Measurements from ENCODE around the gene YKT6. TPM values are rescaled to one million over a fixed set of nuclear protein-coding genes. Genes with fewer than 3 reads are reported as not detected.

The YKT6 gene
- total RNA-seq, 4 donors from 2014 or later = 46.6 to 80.1 (median 68.0) TPM

DNA sequence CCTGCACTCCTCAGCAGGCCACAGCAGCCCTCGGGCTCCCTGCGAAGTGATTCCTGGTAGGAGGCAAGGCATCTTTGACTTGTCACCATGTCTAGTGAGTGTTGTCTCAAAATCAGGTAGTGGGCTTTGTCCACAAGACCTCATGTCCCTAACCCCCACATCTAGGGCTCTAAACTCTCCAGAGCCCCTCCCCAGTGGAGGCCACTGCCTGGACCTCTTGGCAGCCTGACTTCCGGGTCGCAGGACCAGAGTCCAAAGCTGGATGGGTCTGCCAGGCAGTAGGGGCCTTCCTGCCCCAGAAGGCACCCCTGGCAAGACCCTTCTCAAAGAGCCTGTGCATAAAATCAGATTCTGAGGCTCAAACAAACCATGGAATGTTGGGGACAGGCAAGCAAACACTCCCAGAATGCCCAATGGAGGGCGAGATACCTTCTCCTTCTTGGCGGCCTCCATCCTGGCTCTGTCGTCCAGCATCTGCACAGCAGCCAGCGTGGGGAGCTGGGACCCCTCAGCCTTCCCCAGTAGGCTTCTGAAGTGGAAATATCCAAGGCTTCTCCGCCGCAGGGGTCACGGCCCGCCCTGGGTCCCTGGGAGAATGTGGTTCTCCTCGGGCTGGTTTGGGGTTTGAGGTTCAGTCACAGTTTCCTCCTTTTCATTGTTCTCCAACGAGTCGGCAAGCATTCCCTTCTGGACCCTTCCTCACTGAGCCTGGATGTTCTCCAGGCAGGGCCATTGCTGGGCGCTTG is 12.1 kb upstream of the YKT6 start:
- Histone ChIP-seq H3K4me3 (no peak overlapping the region), H3K27ac (no peak overlapping the region), H3K27me3 (no peaks in the 10 kb centered on the region), H3K9me3 (no peaks in the 10 kb centered on the region), H3K4me1 (no peaks in the 10 kb centered on the region), H3K36me3 (no peaks in the 10 kb centered on the region)
- in situ Hi-C loops (cut with MboI; ENCODE audit: low pct_ligation_motif_present in 1 of 4, low pct_unique_long_range_greater_than_20kb in 1 of 4, low sequenced_read_pairs in 3 of 4) (no loop called here), intact Hi-C loops (cut with DNase I; ENCODE audit: low total_unique reads) (no loop called here)
- WGBS, 2 donors (ENCODE audit: low coverage in 1 of 2) = 75 to 79% methylated on average over 5 to 15 of the region's 16 CpGs
- TF ChIP-seq POLR2AphosphoS5 (IDR thresholded peaks at IDR 0.05) (no peak), EP300 (IDR thresholded peaks at IDR 0.05; ENCODE audit: low read depth) (no peak), POLR2A (IDR thresholded peaks at IDR 0.05) (no peak)
- TF ChIP-seq, protein P1, sequence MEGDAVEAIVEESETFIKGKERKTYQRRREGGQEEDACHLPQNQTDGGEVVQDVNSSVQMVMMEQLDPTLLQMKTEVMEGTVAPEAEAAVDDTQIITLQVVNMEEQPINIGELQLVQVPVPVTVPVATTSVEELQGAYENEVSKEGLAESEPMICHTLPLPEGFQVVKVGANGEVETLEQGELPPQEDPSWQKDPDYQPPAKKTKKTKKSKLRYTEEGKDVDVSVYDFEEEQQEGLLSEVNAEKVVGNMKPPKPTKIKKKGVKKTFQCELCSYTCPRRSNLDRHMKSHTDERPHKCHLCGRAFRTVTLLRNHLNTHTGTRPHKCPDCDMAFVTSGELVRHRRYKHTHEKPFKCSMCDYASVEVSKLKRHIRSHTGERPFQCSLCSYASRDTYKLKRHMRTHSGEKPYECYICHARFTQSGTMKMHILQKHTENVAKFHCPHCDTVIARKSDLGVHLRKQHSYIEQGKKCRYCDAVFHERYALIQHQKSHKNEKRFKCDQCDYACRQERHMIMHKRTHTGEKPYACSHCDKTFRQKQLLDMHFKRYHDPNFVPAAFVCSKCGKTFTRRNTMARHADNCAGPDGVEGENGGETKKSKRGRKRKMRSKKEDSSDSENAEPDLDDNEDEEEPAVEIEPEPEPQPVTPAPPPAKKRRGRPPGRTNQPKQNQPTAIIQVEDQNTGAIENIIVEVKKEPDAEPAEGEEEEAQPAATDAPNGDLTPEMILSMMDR (IDR thresholded peaks at IDR 0.05) = no peak
- no peak for DNase-seq

DNA sequence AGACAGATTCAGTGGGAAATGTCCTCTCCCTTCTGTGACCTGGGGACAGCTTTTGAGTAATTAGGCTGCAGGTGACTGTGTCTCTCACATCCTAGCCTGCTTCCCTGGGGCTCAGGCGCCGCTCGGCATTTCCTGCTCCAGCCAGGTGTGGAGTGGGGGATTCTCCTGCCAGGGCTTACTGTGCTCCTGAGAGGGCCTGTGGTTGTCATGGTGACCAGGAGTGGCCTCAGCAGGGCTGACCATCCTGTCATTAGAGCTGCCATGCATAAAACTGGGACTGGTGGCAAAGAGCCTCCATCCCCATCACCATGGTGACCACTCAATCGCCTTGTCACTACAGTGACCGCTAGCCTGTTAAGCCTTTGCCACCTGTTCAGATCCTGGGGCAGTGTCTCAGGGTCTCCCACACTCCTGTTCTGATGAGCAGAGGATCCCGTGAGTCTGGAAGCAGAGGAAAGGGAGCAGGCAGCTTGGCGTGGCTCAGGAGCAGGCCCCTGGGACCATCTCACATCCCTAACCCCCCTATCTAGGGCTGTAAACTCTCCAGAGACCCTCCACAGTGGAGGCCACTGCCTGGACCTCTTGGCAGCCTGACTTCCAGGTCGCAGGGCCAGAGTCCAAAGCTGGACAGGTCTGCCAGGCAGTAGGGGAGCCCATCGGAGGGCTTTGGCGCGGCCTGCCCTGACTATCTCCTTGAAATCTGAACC is 11.3 kb upstream of the YKT6 start, which contains the start of gene GCK:
GCK (minus strand) TSS at position 154 of the 707 bp plus-strand sequence. CDS start 486 bp downstream, outside the sequence.
- DNase-seq = no peak
- WGBS, 2 donors (ENCODE audit: low coverage in 1 of 2) = 81% methylated on average over 11 of the region's 11 CpGs; no CpG with 5 or more reads in 1 of the 2 donors
- TF ChIP-seq POLR2A (IDR thresholded peaks at IDR 0.05) (no peak), EP300 (IDR thresholded peaks at IDR 0.05; ENCODE audit: low read depth) (no peak), POLR2AphosphoS5 (IDR thresholded peaks at IDR 0.05) (no peak)
- TF ChIP-seq, protein P1 (IDR thresholded peaks at IDR 0.05) = no peak
- Histone ChIP-seq H3K9me3 (no peaks in the 10 kb centered on the region), H3K4me1 (no peaks in the 10 kb centered on the region), H3K27ac (no peak within 1 kb of the TSS), H3K36me3 (no peaks in the 10 kb centered on the region), H3K27me3 (no peaks in the 10 kb centered on the region), H3K4me3 (no peak within 1 kb of the TSS)
- in situ Hi-C loops (cut with MboI; ENCODE audit: low pct_ligation_motif_present in 1 of 4, low pct_unique_long_range_greater_than_20kb in 1 of 4, low sequenced_read_pairs in 3 of 4) = no loop called here
- intact Hi-C loops (cut with DNase I; ENCODE audit: low total_unique reads) = no loop called here

DNA sequence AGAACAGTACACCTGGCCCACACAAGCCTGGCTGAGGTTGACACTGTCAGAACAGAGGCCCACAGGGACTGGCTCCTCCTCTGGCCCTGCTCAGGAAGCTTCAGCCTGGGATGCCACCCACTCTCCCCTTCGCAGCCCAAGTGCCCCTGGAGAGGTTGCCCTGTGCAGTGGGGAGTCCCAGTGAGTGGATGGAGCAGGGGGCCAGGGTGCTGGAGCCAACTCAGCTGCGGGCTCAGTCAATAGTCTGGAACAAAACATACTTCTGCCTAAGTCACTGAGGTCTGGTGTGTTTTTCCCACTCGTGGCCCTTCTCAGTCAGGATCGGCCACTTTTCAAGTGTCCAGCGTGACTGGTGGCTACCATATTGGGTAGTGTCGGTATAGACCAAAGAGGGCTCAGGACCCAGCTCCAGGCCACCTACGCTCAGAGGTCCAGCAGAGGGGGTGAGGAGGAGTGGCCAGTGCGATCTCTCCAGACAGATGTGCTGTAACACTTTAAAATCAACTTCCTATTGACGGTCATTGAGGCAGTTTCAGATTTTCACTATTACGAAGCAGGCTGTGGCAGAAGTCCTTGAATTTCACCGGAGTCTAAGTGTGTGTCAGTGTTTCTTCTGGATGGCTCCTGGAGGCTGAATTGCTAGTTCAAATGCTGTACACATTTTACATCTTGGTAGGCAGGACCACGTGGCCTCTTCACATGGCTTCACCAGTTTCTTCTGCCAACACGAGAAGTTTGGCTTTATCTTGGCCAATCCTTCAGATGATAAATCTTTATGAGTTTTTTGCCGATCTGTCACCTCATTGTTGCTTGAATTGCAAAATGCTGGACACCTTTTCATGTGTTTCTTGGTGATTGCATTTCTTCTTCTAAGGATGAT is 10.5 kb upstream of the YKT6 start:
- no peak for DNase-seq
- Histone ChIP-seq H3K4me1 (no peaks in the 10 kb centered on the region), H3K27ac (no peak overlapping the region), H3K4me3 (no peak overlapping the region), H3K9me3 (no peaks in the 10 kb centered on the region), H3K27me3 (no peaks in the 10 kb centered on the region), H3K36me3 (no peaks in the 10 kb centered on the region)
- 57 to 69% methylated on average over 2 to 13 of the region's 14 CpGs for WGBS, 2 donors (ENCODE audit: low coverage in 1 of 2)
- TF ChIP-seq EP300 (IDR thresholded peaks at IDR 0.05; ENCODE audit: low read depth) = no peak
- TF ChIP-seq, protein P1 (IDR thresholded peaks at IDR 0.05) = no peak
- TF ChIP-seq POLR2A (IDR thresholded peaks at IDR 0.05) = no peak
- TF ChIP-seq POLR2AphosphoS5 (IDR thresholded peaks at IDR 0.05) = no peak
- intact Hi-C loops (cut with DNase I; ENCODE audit: low total_unique reads) (no loop called here), in situ Hi-C loops (cut with MboI; ENCODE audit: low pct_ligation_motif_present in 1 of 4, low pct_unique_long_range_greater_than_20kb in 1 of 4, low sequenced_read_pairs in 3 of 4) (no loop called here)

DNA sequence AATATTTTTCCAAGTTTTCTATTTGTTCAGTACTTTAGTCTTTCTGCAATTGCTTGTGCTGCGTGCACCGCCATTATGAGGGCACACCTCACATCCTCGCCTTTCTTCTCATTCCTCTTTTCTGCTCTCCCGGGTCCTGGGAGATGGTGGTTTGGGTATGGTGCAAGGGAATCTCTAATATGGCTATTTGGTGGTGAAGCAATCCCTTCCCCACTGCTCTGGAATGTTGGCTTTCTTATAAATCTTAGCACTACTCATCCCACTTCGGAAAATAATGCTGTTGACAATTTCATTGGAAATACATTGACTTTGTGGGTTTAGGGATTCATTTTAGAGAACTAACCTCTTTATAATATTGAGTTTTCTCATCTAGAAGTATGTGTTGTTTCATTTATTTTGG is 9.6 kb upstream of the YKT6 start:
- no peaks in the 10 kb centered on the region for H3K36me3 ChIP-seq
- intact Hi-C loops (cut with DNase I; ENCODE audit: low total_unique reads) (no loop called here), in situ Hi-C loops (cut with MboI; ENCODE audit: low pct_ligation_motif_present in 1 of 4, low pct_unique_long_range_greater_than_20kb in 1 of 4, low sequenced_read_pairs in 3 of 4) (no loop called here)
- TF ChIP-seq POLR2AphosphoS5 (IDR thresholded peaks at IDR 0.05) = no peak
- TF ChIP-seq, protein P1 (IDR thresholded peaks at IDR 0.05) = no peak
- no peak for TF ChIP-seq POLR2A (IDR thresholded peaks at IDR 0.05)
- TF ChIP-seq EP300 (IDR thresholded peaks at IDR 0.05; ENCODE audit: low read depth) = no peak
- H3K9me3 ChIP-seq = no peaks in the 10 kb centered on the region
- WGBS, 2 donors (ENCODE audit: low coverage in 1 of 2) = 80 to 82% methylated on average over 4 to 5 of the region's 5 CpGs
- H3K27me3 ChIP-seq = no peaks in the 10 kb centered on the region
- H3K27ac ChIP-seq = no peak overlapping the region
- no peak for DNase-seq
- no peak overlapping the region for H3K4me3 ChIP-seq
- no peaks in the 10 kb centered on the region for H3K4me1 ChIP-seq

Data from transverse colon (tissue), 4 donors.